K562 (cell line): ENCODE data around the gene ARMC7. TPM values are rescaled to one million over a fixed set of nuclear protein-coding genes. Genes with fewer than 3 reads are reported as not detected.
A peak's percentile ranks its signal among the peaks of the same experiment; 100 is the strongest.

ENCODE experiments used
- ATAC-seq: fragments of 200-7000 bp; cut with Tn5 transposase; 3 replicates; pipeline ENCODE4 v1.9.1; 2020; ENCODE audit warnings: moderate library complexity
- BruUV-seq: library from RNA; stranded (reverse); fragments of 400-500 nt; replicated peaks from 2 replicates; lab custom pipeline; 2021; lab: Mats Ljungman, UMichigan
- CTCF ChIA-PET: fragments of 300-600 bp; formaldehyde crosslinking; extraction: SDS; loops from one replicate; lab custom pipeline; 2021; ENCODE audit warnings: low intra/inter-chr PET ratio; lab: Yijun Ruan, JAX
- POLR2A ChIA-PET: fragments of 300-600, 350-650 bp; sonication (Branson Sonifier 250); formaldehyde crosslinking; extraction: SDS; loops from one replicate; lab custom pipeline; 2021; ENCODE audit warnings: antibody characterized with exemption, inconsistent platforms; lab: Yijun Ruan, JAX
- DNase-seq, 4 experiments: peaks; one replicate each; pipeline versions ENCODE4 v3.0.0 to v3.0.0-alpha.2; 2011 to 2018; ENCODE audit warnings: low spot score in 3 of 4, mixed read lengths in 3 of 4; ENCODE audit errors: extremely low read depth in 1 of 4
- FAIRE-seq: peaks from 2 replicates; lab custom pipeline; 2011; peaks lifted over from hg19 to GRCh38; lab: Jason Lieb, UNC
- H2AFZ ChIP-seq: 2 replicates; pipeline ENCODE4 v1.6.0; 2011; ENCODE audit warnings: low read depth, low read length, control low read depth, inconsistent platforms
- H3K27ac ChIP-seq: fragments of 200-600 bp; 3 replicates; pipeline ENCODE4 v1.8.0; 2011; ENCODE audit warnings: low read depth, mild to moderate bottlenecking, control low read depth, inconsistent platforms, low read length, moderate library complexity, mixed read lengths; ENCODE audit errors: extremely low read depth
- H3K27me3 ChIP-seq, 2 experiments: fragments of 300-600 bp in 1 of 2; 2 replicates in 1 of 2; 3 replicates in 1 of 2; pipeline versions ENCODE4 v1.6.0 to v1.8.0; 2011; ENCODE audit warnings: inconsistent platforms in 2 of 2, low read length in 2 of 2, mild to moderate bottlenecking in 1 of 2, mixed read lengths in 1 of 2, moderate library complexity in 1 of 2; ENCODE audit not compliant: control insufficient read depth in 2 of 2, insufficient read depth in 2 of 2
- H3K36me3 ChIP-seq: fragments of 300-600 bp; 3 replicates; pipeline ENCODE4 v1.8.0; 2011; ENCODE audit warnings: mild to moderate bottlenecking, low read length, inconsistent platforms; ENCODE audit not compliant: control insufficient read depth, insufficient read depth
- H3K4me1 ChIP-seq, 2 experiments: fragments of 200-600 bp in 1 of 2; replicated peaks in 1 of 2; 2 replicates in 1 of 2; 3 replicates in 1 of 2; pipeline versions ENCODE4 v1.5.1 to v1.8.0; 2011; ENCODE audit warnings: inconsistent platforms in 2 of 2, low read length in 2 of 2, mild to moderate bottlenecking in 1 of 2, mixed read lengths in 1 of 2, moderate library complexity in 1 of 2; ENCODE audit not compliant: control insufficient read depth in 2 of 2, insufficient read depth in 2 of 2
- H3K4me2 ChIP-seq: 2 replicates; pipeline ENCODE4 v1.6.1; 2011; ENCODE audit warnings: low read length, control low read depth, inconsistent platforms, mixed read lengths; ENCODE audit not compliant: insufficient read depth
- H3K4me3 ChIP-seq: fragments of 200-600 bp; sonication (generic), shearing (Covaris generic); 2 replicates; pipeline ENCODE4 v1.5.1; 2016; ENCODE audit warnings: control low read depth, inconsistent platforms
- H3K79me2 ChIP-seq: fragments of 200-600 bp; 3 replicates; pipeline ENCODE4 v1.8.0; 2011; ENCODE audit warnings: low read length, inconsistent platforms; ENCODE audit not compliant: control insufficient read depth, insufficient read depth
- H3K9ac ChIP-seq, 2 experiments: 2 replicates each; pipeline versions ENCODE4 v1.6.0 to v1.6.1; 2011; ENCODE audit warnings: low read depth in 2 of 2, low read length in 2 of 2, control low read depth in 1 of 2, inconsistent platforms in 1 of 2, mild to moderate bottlenecking in 1 of 2, mixed read lengths in 1 of 2; ENCODE audit not compliant: insufficient read depth in 1 of 2
- H3K9me1 ChIP-seq: one replicate; pipeline ENCODE4 v1.6.0; 2011; ENCODE audit warnings: inconsistent platforms, mild to moderate bottlenecking, low read length, moderate library complexity; ENCODE audit not compliant: control insufficient read depth, insufficient read depth
- H3K9me3 ChIP-seq: replicated peaks from 2 replicates; pipeline ENCODE4 v1.5.1; 2011; ENCODE audit warnings: low read depth, low read length, inconsistent platforms; ENCODE audit not compliant: control insufficient read depth, insufficient read depth
- H4K20me1 ChIP-seq: replicated peaks from 2 replicates; pipeline ENCODE4 v1.6.1; 2011; ENCODE audit warnings: low read length, inconsistent platforms, mixed read lengths; ENCODE audit not compliant: control insufficient read depth, insufficient read depth
- CBX3 ChIP-seq, 2 experiments: IDR thresholded peaks; 1 replicate in 1 of 2; 2 replicates in 1 of 2; pipeline ENCODE4 v1.6.1; 2012; ENCODE audit warnings: inconsistent platforms in 2 of 2, low read length in 2 of 2, borderline replicate concordance in 1 of 2, control low read depth in 1 of 2
- KDM4B ChIP-seq, 2 experiments: fragments of 450-650 bp in 1 of 2; sonication (generic) in 1 of 2; IDR thresholded peaks; 2 replicates each; pipeline ENCODE4 v1.6.1; 2016 to 2017; ENCODE audit warnings: borderline replicate concordance in 2 of 2, antibody characterized with exemption in 1 of 2, low read depth in 1 of 2, mild to moderate bottlenecking in 1 of 2
- KLF10 ChIP-seq: fragments of 250-450 bp; sonication (Bioruptor Pico); IDR thresholded peaks from 2 replicates; pipeline ENCODE4 v1.6.1; 2021; ENCODE audit warnings: matching md5 sums
- MBD2 ChIP-seq: sonication (generic); IDR thresholded peaks from 2 replicates; pipeline ENCODE4 v1.6.1; 2016; ENCODE audit warnings: low read depth, borderline replicate concordance
- RBM34 ChIP-seq: fragments of 200-400 bp; formaldehyde crosslinking; IDR thresholded peaks from 2 replicates; pipeline ENCODE4 v1.6.1; 2018; ENCODE audit warnings: low read length, borderline replicate concordance; ENCODE audit not compliant: insufficient read depth
- TEAD2 ChIP-seq: fragments of 450-650 bp; IDR thresholded peaks from 2 replicates; pipeline ENCODE4 v1.6.1; 2016; ENCODE audit warnings: missing genetic modification characterization, control low read depth, missing compliant biosample characterization
- WHSC1 ChIP-seq: IDR thresholded peaks from one replicate; pipeline ENCODE4 v1.6.1; 2012; ENCODE audit warnings: low read length, control low read depth, inconsistent platforms
- YY1 ChIP-seq, 3 experiments: IDR thresholded peaks; 2 replicates each; pipeline ENCODE4 v1.6.1; 2011; ENCODE audit warnings: low read length in 2 of 3, mild to moderate bottlenecking in 2 of 3, moderate library complexity in 2 of 3, borderline replicate concordance in 1 of 3, control low read depth in 1 of 3, low read depth in 1 of 3; ENCODE audit not compliant: insufficient read depth in 3 of 3, insufficient replicate concordance in 2 of 3, control insufficient read depth in 1 of 3, insufficient read length in 1 of 3; ENCODE audit errors: extremely low read depth in 1 of 3
- ZNF518B ChIP-seq: fragments of 250-450 bp; sonication (Bioruptor Pico); IDR thresholded peaks from 2 replicates; pipeline ENCODE4 v1.5.0; 2021; ENCODE audit warnings: mild to moderate bottlenecking, moderate library complexity
- ZNF592 ChIP-seq: fragments of 450-650 bp; IDR thresholded peaks from 2 replicates; pipeline ENCODE4 v1.6.1; 2017; ENCODE audit warnings: antibody characterized with exemption, mild to moderate bottlenecking
- ZNF75A ChIP-seq: fragments of 450-650 bp; formaldehyde crosslinking; IDR thresholded peaks from 2 replicates; pipeline ENCODE4 v1.4.0; 2020; ENCODE audit warnings: mild to moderate bottlenecking
- ZNF77 ChIP-seq: fragments of 250-450 bp; sonication (Bioruptor Pico); IDR thresholded peaks from 2 replicates; pipeline ENCODE4 v1.5.0; 2020
- ZNF778 ChIP-seq: fragments of 450-650 bp; formaldehyde crosslinking; IDR thresholded peaks from 2 replicates; pipeline ENCODE4 v1.4.0; 2020; ENCODE audit warnings: mild to moderate bottlenecking, moderate library complexity
- ZNF780A ChIP-seq: fragments of 250-450 bp; sonication (Bioruptor Pico); IDR thresholded peaks from 2 replicates; pipeline ENCODE4 v1.5.0; 2021; ENCODE audit warnings: mild to moderate bottlenecking
- WGBS: fragments of 100-300 bp; shearing (Covaris generic); methylation state at CpG from one replicate; pipeline ENCODE4 v1.1.6; 2016; ENCODE audit warnings: low coverage, mixed read lengths; ENCODE audit not compliant: insufficient coverage; ENCODE audit errors: missing lambda C conversion rate; 5-methylcytosine and 5-hydroxymethylcytosine counted together
- in situ Hi-C: fragments of 300-500 bp; cut with MboI; formaldehyde crosslinking; loops from 4 replicates; pipeline ENCODE4 v1.15.0; 2018; ENCODE audit warnings: inconsistent platforms, mixed read lengths
- intact Hi-C: fragments of 100-400 bp; cut with micrococcal nuclease; formaldehyde crosslinking; loops from 2 replicates; pipeline ENCODE4 v1.14.2; 2022
- polyA plus RNA-seq, 8 experiments: library from polyadenylated mRNA; depleted of rRNA in 4 of 8; stranded (reverse) in 5 of 8; unstranded in 3 of 8; fragments of >200 nt; fragmentation: Nextera tagmentation in 2 of 8; fragmentation: Illumina TruSeq in 1 of 8; extraction: Ambion mirVana in 2 of 8; extraction: Trizol in 1 of 8; gene quantifications; 2 replicates each; pipeline versions ENCODE4 v1.2.1 to v1.2.3, GENCODE V29; 2011 to 2014; ENCODE audit warnings: inconsistent platforms in 1 of 8, missing spikeins in 1 of 8
- total RNA-seq, 7 experiments: library from RNA; depleted of rRNA in 6 of 7; stranded (reverse); fragments of >200 nt in 6 of 7; fragmentation: Illumina TruSeq in 2 of 7; extraction: Trizol in 2 of 7; gene quantifications; 2 replicates each; pipeline versions ENCODE4 v1.2.1 to v1.2.3, GENCODE V29; 2011 to 2021; ENCODE audit warnings: low replicate concordance in 1 of 7

The ARMC7 gene
- total and polyA plus RNA-seq, 9 of the 15 experiments (the other 6 are each of a cell fraction or from before 2014, with no cell fraction given) = 1.4 to 15.2 (median 5.9) TPM

DNA sequence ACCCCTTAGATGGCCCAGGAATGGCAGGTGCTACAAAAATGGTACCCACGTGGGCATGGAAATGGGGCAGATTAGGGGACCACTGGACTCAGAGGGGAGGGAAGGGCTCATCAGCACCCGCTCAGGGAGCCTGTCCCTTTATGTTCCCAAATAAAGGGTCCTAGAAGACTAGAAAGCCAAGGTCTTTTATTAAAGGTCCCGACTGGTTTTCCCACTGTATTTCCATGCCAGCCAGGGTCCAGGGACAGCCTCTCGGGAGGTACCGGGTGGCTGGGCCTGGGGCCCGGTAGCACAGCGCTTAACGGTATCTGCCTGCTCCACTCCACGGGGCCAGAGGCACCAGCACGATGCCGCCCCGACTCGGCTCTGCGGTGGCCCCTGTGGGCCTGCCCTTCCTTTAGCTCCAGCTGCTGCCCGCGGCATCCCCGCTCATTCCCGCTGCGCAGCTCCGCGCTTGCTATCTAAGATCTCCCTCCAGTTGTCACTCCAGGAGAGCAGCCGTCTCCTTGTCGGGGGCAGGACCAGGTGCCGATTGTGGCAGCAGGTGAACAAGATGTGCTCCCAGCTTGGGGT is 20.4 kb downstream of the ARMC7 start:
- Histone ChIP-seq H3K4me2 (peak overlapping the region; percentile 80), H3K4me3 (peak overlapping the region; percentile 90), H3K79me2 (peaks cover 34% of the 10 kb centered on the region), H2AFZ (no peak overlapping the region), H3K9me1 (no peaks in the 10 kb centered on the region), H3K36me3 (peaks cover 28% of the 10 kb centered on the region; the same call in 2 of the 3 replicates), H3K9me3 (no peaks in the 10 kb centered on the region), H3K27ac (peak overlapping the region; percentile 90; the same call in 1 of the 3 replicates), H3K4me1 (peaks cover 18 to 40% of the 10 kb centered on the region in 2 experiments), H4K20me1 (peaks cover 6% of the 10 kb centered on the region; the same call in 1 of the 2 replicates), H3K27me3 (no peaks in the 10 kb centered on the region), H3K9ac (peak overlapping the region; percentile 88 to 99; a peak in 3 of 4 replicates)
- ChIA-PET POLR2A (interaction anchor here (0.6 to 5.6 kb wide), 7 partner anchors 9 to 132 kb away, joined by 3 to 51 read pairs (median 3); partner anchors contain the start of genes GGA3, MRPS7 and NUP85), CTCF (interaction anchor here (1.0 to 1.6 kb wide), 6 partner anchors 15 to 168 kb away, joined by 3 to 7 read pairs (median 4); partner anchors contain the start of gene KCTD2)
- intact Hi-C loops = loop anchor here (2.0 to 5.0 kb wide), 2 partner anchors 52 to 69 kb away; partner anchors contain the start of gene SUMO2
- BruUV-seq = TSS peak; percentile 61
- FAIRE-seq = no peak
- WGBS = 34% methylated on average over 23 of the region's 24 CpGs
- no peak for ATAC-seq
- DNase-seq = peak in 2 of 4 experiments; percentile 31 to 45
- in situ Hi-C loops = no loop called here
- TF ChIP-seq ZNF592 (no peak), CBX3 (IDR thresholded peaks at IDR 0.05; ENCODE audit: borderline replicate concordance in 1 of 2, low read length in 2 of 2) (no peak), YY1 (IDR thresholded peaks at IDR 0.05; ENCODE audit: borderline replicate concordance in 1 of 3, control insufficient read depth in 1 of 3, extremely low read depth in 1 of 3, insufficient read depth in 3 of 3, insufficient read length in 1 of 3, insufficient replicate concordance in 2 of 3, low read depth in 1 of 3, low read length in 2 of 3) (no peak), ZNF518B (no peak), ZNF77 (no peak), MBD2 (no peak), TEAD2 (tag) (no peak), ZNF75A (no peak), ZNF778 (CRISPR knock-in tag) (no peak), WHSC1 (no peak), KDM4B (IDR thresholded peaks at IDR 0.05; ENCODE audit: borderline replicate concordance in 2 of 2, low read depth in 1 of 2) (no peak), RBM34 (no peak), ZNF780A (CRISPR knock-in tag) (no peak), KLF10 (CRISPR knock-in tag) (no peak)
